Common myeloid progenitor, CD34-positive (primary cell): Measurements from ENCODE around the gene LTBP1.

Experiments
- CTCF ChIA-PET: fragments of 350-600 bp; sonication (Branson Sonifier 250); formaldehyde crosslinking; loops from one replicate; lab custom pipeline; 2021; ENCODE audit warnings: antibody characterized with exemption; lab: Charles Lee
- POLR2A ChIA-PET: fragments of 350-600 bp; sonication (Branson Sonifier 250); formaldehyde crosslinking; loops from one replicate; lab custom pipeline; 2021; ENCODE audit warnings: antibody characterized with exemption; lab: Charles Lee
- DNase-seq, 3 donors: peaks; one replicate each; pipeline versions ENCODE4 v3.0.0 to v3.0.0-alpha.2; 2013
- H3K27ac ChIP-seq, 2 experiments: 1 replicate in 1 of 2; 2 replicates in 1 of 2; pipeline ENCODE4 v1.7.0; 2013; ENCODE audit warnings: inconsistent platforms in 2 of 2, low read length in 2 of 2, mild to moderate bottlenecking in 2 of 2, low read depth in 1 of 2, moderate library complexity in 1 of 2; ENCODE audit not compliant: severe bottlenecking in 2 of 2, insufficient read depth in 1 of 2, poor library complexity in 1 of 2
- H3K27me3 ChIP-seq, 5 experiments: replicated peaks in 2 of 5; 1 replicate in 3 of 5; 2 replicates in 2 of 5; pipeline versions ENCODE4 v1.6.1 to v1.7.0; 2013; ENCODE audit warnings: low read length in 4 of 5, mild to moderate bottlenecking in 2 of 5, moderate library complexity in 2 of 5, inconsistent platforms in 1 of 5; ENCODE audit not compliant: insufficient read depth in 5 of 5, control insufficient read depth in 4 of 5
- H3K36me3 ChIP-seq, 4 experiments: 1 replicate in 2 of 4; 2 replicates in 2 of 4; pipeline versions ENCODE4 v1.6.1 to v1.7.0; 2013; ENCODE audit warnings: low read length in 3 of 4, control low read depth in 1 of 4, mild to moderate bottlenecking in 1 of 4; ENCODE audit not compliant: control insufficient read depth in 4 of 4, insufficient read depth in 4 of 4
- H3K4me1 ChIP-seq, 4 experiments: 1 replicate in 3 of 4; 2 replicates in 1 of 4; pipeline versions ENCODE4 v1.6.1 to v1.7.1; 2013; ENCODE audit warnings: low read length in 3 of 4, mild to moderate bottlenecking in 3 of 4, control low read depth in 1 of 4, inconsistent platforms in 1 of 4, moderate library complexity in 1 of 4; ENCODE audit not compliant: control insufficient read depth in 4 of 4, insufficient read depth in 4 of 4; ENCODE audit errors: control extremely low read depth in 1 of 4
- H3K4me3 ChIP-seq, 7 experiments: 1 replicate in 4 of 7; 2 replicates in 3 of 7; pipeline versions ENCODE4 v1.5.1 to v1.7.0; 2013; ENCODE audit warnings: mild to moderate bottlenecking in 7 of 7, low read length in 6 of 7, moderate library complexity in 6 of 7, inconsistent platforms in 2 of 7, low read depth in 2 of 7, control low read depth in 1 of 7; ENCODE audit not compliant: insufficient read depth in 4 of 7, control insufficient read depth in 1 of 7; ENCODE audit errors: extremely low read depth in 1 of 7
- H3K9me3 ChIP-seq, 5 experiments: 1 replicate in 4 of 5; 2 replicates in 1 of 5; pipeline versions ENCODE4 v1.6.1 to v1.7.1; 2013; ENCODE audit warnings: low read length in 4 of 5, mild to moderate bottlenecking in 2 of 5, inconsistent platforms in 1 of 5, low read depth in 1 of 5, moderate library complexity in 1 of 5; ENCODE audit not compliant: control insufficient read depth in 4 of 5, insufficient read depth in 2 of 5; ENCODE audit errors: control extremely low read depth in 1 of 5
- WGBS: methylation state at CpG from one replicate; pipeline ENCODE4 v1.1.5; 2013; ENCODE audit not compliant: insufficient coverage; 5-methylcytosine and 5-hydroxymethylcytosine counted together

LTBP1 gene

GRCh38 chr2:33339269-33339668, 392.5 kb downstream of the LTBP1 start:
- no peaks in the 10 kb centered on the region for H3K9me3 ChIP-seq
- no peak overlapping the region for H3K27ac ChIP-seq
- POLR2A ChIA-PET: no interaction called here
- no peaks in the 10 kb centered on the region for H3K27me3 ChIP-seq
- peaks cover 0 to 10% (median 7%) of the 10 kb centered on the region in 4 experiments for H3K4me1 ChIP-seq
- no peak for DNase-seq
- H3K4me3 ChIP-seq: no peak overlapping the region
- 100% methylated on average over 3 of the region's 5 CpGs for WGBS
- CTCF ChIA-PET: no interaction called here
- H3K36me3 ChIP-seq: no peaks in the 10 kb centered on the region

DNA sequence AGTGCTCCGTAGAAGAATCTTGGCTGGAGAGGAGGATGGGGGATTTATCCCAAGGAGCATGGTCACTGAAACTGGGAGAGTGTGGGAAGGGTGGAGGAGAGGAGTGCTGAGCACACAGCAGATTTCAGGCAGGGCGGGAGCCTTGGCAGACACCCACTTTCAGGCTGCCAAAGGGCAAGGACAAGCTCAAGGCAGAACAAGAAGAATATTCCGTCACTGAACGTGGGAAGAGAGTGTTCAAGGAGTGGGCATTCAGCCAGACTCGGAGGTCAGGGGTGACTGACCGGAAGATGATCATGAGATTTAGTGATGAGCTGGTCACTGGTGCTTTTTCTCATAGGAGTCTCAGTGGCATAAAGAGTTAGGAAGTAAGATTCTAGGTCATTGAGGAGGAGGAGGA, 393.5 kb downstream of the LTBP1 start:
- Histone ChIP-seq H3K9me3 (no peaks in the 10 kb centered on the region), H3K27me3 (no peaks in the 10 kb centered on the region), H3K36me3 (no peaks in the 10 kb centered on the region), H3K27ac (no peak overlapping the region), H3K4me1 (peaks cover 0 to 13% (median 7%) of the 10 kb centered on the region in 4 experiments), H3K4me3 (no peak overlapping the region)
- ChIA-PET CTCF (no interaction called here), POLR2A (no interaction called here)
- no peak for DNase-seq
- WGBS: 96% methylated on average over 4 of the region's 6 CpGs

- Histone ChIP-seq H3K27ac (no peak overlapping the region), H3K4me3 (no peak overlapping the region), H3K4me1 (peaks cover 0 to 8% (median 0%) of the 10 kb centered on the region in 4 experiments), H3K36me3 (no peaks in the 10 kb centered on the region), H3K9me3 (no peaks in the 10 kb centered on the region), H3K27me3 (no peaks in the 10 kb centered on the region)
- 100% methylated on average over 4 of the region's 5 CpGs for WGBS
- ChIA-PET CTCF (interaction anchor here (1.2 kb wide), 1 partner anchor 26 kb away, joined by 3 read pairs; no protein-coding TSS in a partner anchor), POLR2A (no interaction called here)
- DNase-seq: no peak
Observed at GRCh38 chr2:33342171-33342570, 395.4 kb downstream of the LTBP1 start.

- 95% methylated on average over 4 of the region's 4 CpGs for WGBS
- no peaks in the 10 kb centered on the region for H3K9me3 ChIP-seq
- no peak for DNase-seq
- POLR2A ChIA-PET: no interaction called here
- CTCF ChIA-PET: interaction anchor here (1.2 kb wide), 1 partner anchor 26 kb away, joined by 3 read pairs; no protein-coding TSS in a partner anchor
- H3K27me3 ChIP-seq: no peaks in the 10 kb centered on the region
- H3K27ac ChIP-seq: no peak overlapping the region
- H3K4me1 ChIP-seq: peaks cover 0 to 8% (median 0%) of the 10 kb centered on the region in 4 experiments
- H3K36me3 ChIP-seq: no peaks in the 10 kb centered on the region
- no peak overlapping the region for H3K4me3 ChIP-seq
Observed at GRCh38 chr2:33342705-33343104, 396.0 kb downstream of the LTBP1 start.

DNA sequence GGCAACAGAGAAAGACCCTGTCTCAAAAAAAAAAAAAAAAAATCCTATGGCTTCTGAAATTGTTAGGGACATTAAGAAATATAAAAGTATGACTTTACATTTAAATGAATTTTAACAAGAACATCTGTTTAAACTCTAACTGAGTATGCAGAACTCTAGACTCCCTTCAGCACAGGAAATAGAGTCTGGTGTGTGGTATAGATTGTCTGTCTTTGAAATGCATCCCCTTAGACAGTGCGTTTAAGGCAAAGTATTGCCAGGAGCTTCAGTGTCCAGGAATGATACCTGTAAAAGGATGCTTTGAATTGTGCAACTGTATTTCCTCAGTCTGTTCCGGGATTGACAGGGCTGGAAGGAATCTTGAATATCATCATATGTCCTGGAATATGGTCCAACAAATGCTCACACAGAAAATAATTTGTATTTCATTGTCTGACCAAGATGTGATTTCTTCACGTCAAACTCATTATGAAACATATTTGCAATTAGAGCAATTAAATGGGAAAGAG, 396.7 kb downstream of the LTBP1 start:
- Histone ChIP-seq H3K27ac (no peak overlapping the region), H3K4me1 (peaks cover 0 to 8% (median 0%) of the 10 kb centered on the region in 4 experiments), H3K9me3 (no peaks in the 10 kb centered on the region), H3K27me3 (no peaks in the 10 kb centered on the region), H3K36me3 (no peaks in the 10 kb centered on the region), H3K4me3 (no peak overlapping the region)
- POLR2A ChIA-PET: no interaction called here
- CTCF ChIA-PET: interaction anchor here (1.2 to 1.3 kb wide), 2 partner anchors 10 to 27 kb away, joined by 3 read pairs; no protein-coding TSS in a partner anchor
- no peak for DNase-seq
- WGBS: no CpG with 5 or more reads among the region's 3 CpGs

DNA sequence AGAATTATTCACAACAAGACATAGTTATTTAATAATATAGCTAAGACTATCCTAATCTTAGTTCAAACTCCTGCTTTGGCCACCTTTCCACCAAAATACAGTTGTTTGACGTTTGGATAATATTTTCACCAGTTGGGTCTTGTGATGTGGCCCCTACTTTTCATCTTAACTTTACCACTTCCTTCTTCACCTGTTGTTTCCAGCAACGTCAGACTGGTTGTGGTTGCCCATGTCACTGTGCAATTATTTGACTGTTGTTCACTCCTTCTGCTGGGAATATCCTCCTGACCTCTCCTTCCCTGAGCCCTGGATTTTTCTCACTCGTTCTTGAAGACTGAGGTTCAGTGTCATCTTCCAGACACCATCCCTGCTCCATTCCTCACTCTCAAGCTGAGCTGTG, 397.5 kb downstream of the LTBP1 start:
- POLR2A ChIA-PET: no interaction called here
- 58% methylated on average over 3 of the region's 3 CpGs for WGBS
- no peaks in the 10 kb centered on the region for H3K27me3 ChIP-seq
- CTCF ChIA-PET: interaction anchor here (1.3 kb wide), 1 partner anchor 11 kb away, joined by 3 read pairs; no protein-coding TSS in a partner anchor
- no peaks in the 10 kb centered on the region for H3K36me3 ChIP-seq
- H3K27ac ChIP-seq: no peak overlapping the region
- H3K9me3 ChIP-seq: no peaks in the 10 kb centered on the region
- DNase-seq: peak in 1 of 3 donors; percentile 19
- H3K4me1 ChIP-seq: peaks cover 0 to 8% (median 0%) of the 10 kb centered on the region in 4 experiments
- H3K4me3 ChIP-seq: no peak overlapping the region

GRCh38 chr2:33347856-33348255, 401.1 kb downstream of the LTBP1 start:
- H3K4me1 ChIP-seq: peaks cover 0 to 8% (median 2%) of the 10 kb centered on the region in 4 experiments
- POLR2A ChIA-PET: no interaction called here
- H3K4me3 ChIP-seq: no peak overlapping the region
- no peaks in the 10 kb centered on the region for H3K36me3 ChIP-seq
- CTCF ChIA-PET: interaction anchor here (0.7 kb wide), 1 partner anchor 29 kb away, joined by 3 read pairs; no protein-coding TSS in a partner anchor
- no CpG with 5 or more reads among the region's 3 CpGs for WGBS
- DNase-seq: no peak
- H3K27ac ChIP-seq: no peak overlapping the region
- H3K27me3 ChIP-seq: no peaks in the 10 kb centered on the region
- no peaks in the 10 kb centered on the region for H3K9me3 ChIP-seq
